HG03095 (cell line): ENCODE measurements around the gene KLF2.

Experiments used
- ATAC-seq: cut with Tn5 transposase; IDR thresholded peaks from one replicate; pipeline ENCODE4 v1.9.1; 2021; ENCODE audit warnings: moderate library complexity; ENCODE audit not compliant: unreplicated experiment

Gene KLF2

DNA sequence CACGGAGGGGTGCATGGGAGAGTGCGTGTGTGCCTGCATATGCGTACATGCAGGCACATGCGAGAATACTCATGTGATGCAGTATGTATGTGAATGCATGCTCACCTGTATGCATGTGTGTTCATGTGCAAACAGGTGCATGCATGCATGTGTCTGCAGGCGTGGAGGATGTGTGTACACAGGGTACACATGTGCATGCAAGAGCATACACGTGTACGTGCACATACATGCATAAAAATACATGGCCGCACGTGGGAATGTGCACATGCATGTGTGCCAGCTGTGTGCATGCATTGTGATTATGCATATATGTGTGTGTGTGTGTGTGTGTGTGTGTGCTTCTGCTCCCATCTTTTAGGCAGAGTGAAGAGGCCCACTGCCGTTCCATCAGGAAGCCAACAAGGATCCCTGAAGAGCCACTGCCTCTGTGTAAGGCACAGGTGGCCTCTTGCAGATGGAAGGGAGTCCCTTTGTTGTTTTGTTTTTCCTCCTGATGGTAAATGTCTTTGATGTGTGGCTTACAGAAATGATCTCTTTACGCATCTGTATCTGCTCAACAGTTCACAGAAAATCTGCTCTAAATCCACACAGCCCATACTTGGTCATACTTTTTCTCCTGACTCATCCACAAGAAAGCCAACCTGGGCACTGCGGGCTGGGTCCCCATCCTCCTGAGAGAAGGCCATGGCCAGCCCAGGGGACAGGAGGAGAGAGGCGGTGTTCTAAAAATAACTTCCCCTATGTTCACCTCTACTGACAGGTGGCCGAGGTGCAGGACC is 50.7 kb downstream of the KLF2 start:
- ATAC-seq: no peak

DNA sequence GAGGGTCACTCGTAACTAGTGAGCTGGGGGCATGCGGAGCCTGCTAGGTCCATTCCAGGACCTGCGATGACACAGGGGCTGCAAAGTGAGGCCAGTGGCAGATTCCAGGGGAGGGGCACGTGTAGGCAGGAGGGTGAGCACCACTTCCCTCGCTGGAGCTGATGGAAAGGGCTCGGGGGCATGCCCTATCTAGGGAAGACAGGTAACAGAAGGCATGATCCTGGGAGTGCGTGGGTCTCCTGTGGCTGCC is 51.2 kb downstream of the KLF2 start:
- ATAC-seq: no peak

DNA sequence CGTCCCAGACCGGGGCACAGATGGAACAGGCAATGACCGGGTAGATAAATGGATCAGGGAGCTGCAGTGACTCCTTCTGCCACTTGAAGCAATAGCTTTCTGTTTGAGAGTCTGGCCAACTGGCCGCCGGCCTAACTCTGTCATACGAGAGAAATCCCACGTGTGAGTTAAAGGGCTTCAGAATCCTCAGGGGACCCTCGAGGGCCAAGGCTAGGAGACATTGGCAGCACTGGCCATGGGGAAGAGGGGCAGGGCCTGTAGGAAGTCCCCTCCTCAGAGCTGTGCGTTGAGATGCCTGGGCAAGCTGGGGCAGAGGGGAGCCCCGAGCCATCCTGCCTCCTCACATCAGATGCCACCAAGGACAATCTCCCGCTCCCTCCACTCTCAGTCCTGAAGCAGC is 51.6 kb downstream of the KLF2 start:
- ATAC-seq: no peak

DNA sequence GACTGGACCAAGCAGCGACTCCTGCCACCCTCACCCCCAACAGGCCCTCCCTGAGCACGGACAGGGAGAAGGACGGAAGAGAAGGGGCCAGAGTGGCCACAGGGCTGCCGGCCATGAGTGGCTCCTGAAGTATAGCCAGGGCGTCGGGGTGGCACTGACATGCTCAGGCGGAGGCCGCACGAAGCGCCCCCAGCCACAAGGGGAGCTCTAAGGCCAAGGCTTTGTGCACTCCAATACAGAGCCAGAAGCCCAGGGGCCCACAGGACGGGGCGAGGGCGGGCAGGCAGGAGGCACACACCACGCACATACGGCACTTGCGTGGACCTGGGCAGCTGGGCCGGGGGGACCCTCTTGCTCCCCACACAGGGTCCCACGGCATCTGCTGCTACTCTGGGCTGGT is 52.0 kb downstream of the KLF2 start:
- no peak for ATAC-seq

DNA sequence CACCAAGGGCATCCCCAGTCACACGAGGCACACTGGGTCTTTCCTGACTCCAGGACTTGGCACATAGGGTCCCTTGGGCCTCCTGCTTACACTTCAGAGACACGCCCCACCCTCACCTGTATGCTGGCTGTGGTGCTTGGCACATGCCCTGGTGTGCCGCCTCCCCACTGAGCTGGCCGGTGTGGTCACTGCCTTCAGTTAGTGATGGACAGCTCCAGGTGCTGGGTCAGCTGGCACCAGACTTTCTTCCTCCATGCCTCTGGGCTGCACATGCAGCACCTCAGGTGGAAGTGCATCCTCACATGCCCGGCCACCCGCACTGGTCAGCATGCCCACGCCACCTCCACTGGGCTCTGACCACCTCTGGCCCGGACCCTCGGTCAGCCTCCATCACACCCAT is 52.9 kb downstream of the KLF2 start:
- ATAC-seq: no peak
